NCI-H82 (cell line): ENCODE measurements around the gene SHC3.
"Not testable (repeated sequence)": the region's sequence is repeated elsewhere in the genome, so short reads cannot be mapped to it uniquely, and the experiment has no call there.

Source experiments
- DNase-seq: peaks from one replicate; lab custom pipeline; 2025; lab: John Stamatoyannopoulos, UW

The SHC3 gene, protein sequence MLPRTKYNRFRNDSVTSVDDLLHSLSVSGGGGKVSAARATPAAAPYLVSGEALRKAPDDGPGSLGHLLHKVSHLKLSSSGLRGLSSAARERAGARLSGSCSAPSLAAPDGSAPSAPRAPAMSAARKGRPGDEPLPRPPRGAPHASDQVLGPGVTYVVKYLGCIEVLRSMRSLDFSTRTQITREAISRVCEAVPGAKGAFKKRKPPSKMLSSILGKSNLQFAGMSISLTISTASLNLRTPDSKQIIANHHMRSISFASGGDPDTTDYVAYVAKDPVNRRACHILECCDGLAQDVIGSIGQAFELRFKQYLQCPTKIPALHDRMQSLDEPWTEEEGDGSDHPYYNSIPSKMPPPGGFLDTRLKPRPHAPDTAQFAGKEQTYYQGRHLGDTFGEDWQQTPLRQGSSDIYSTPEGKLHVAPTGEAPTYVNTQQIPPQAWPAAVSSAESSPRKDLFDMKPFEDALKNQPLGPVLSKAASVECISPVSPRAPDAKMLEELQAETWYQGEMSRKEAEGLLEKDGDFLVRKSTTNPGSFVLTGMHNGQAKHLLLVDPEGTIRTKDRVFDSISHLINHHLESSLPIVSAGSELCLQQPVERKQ

DNA sequence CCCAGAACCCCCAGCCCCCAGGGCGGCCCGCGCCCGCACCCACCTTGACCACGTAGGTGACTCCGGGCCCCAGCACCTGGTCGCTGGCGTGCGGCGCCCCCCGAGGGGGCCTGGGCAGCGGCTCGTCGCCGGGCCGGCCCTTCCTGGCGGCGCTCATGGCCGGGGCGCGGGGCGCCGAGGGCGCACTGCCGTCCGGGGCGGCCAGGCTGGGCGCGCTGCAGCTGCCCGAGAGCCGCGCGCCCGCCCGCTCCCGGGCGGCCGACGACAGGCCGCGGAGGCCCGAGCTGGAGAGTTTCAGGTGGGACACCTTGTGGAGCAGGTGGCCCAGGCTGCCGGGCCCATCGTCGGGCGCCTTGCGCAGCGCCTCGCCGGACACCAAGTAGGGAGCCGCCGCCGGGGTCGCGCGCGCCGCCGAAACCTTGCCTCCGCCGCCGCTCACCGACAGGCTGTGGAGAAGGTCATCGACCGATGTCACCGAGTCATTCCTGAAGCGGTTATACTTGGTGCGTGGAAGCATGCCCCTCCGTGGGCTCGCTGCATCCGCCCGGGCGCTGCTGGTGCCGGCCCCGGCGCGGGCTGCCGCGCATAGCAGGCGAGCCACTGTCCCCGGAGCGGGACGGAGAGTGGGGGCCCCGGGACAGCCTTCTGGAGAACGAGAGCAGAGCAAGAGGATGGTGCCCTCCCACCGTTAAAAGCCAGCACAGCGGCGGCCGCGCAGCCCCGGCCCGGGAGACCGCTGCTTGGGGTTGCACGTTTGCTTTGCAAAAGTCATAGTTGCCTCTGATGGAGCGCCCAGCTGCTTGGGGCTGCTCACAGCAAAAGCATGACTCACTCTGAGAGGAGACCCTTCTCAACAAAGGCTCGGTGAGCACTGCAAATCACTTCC, at the start of gene SHC3:
SHC3 (minus strand) TSS at position 875 of the 886 bp plus-strand sequence; CDS start at position 517, 358 bp downstream.
- peak; percentile 28 for DNase-seq

- peak; percentile 21 for DNase-seq
Observed at GRCh38 chr9:89225991-89226471, 47.4 kb upstream of the SHC3 start.

GRCh38 chr9:89225587-89225986, 47.0 kb upstream of the SHC3 start:
- no peak for DNase-seq

DNA sequence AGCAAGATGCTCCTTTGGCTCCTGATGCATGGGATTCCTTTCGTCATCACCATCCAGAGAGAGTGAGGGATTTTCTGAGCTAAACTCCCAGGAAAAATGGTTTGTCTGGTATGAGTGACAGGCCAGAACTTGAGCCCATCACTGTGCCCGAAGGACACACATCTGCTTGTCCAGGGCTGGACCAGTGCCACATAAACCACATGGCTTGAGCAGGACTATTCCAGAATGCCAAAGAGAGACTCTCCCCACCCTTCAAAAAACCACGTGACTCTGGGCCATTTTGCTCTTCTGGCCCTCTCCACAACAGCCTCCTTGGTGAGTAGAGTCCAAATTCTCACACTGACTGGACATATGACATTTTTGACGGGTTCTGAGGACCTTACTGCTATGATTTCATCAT, 46.4 kb upstream of the SHC3 start:
- no peak for DNase-seq

- DNase-seq: no peak
Observed at GRCh38 chr9:89224633-89225032, 46.0 kb upstream of the SHC3 start.

DNA sequence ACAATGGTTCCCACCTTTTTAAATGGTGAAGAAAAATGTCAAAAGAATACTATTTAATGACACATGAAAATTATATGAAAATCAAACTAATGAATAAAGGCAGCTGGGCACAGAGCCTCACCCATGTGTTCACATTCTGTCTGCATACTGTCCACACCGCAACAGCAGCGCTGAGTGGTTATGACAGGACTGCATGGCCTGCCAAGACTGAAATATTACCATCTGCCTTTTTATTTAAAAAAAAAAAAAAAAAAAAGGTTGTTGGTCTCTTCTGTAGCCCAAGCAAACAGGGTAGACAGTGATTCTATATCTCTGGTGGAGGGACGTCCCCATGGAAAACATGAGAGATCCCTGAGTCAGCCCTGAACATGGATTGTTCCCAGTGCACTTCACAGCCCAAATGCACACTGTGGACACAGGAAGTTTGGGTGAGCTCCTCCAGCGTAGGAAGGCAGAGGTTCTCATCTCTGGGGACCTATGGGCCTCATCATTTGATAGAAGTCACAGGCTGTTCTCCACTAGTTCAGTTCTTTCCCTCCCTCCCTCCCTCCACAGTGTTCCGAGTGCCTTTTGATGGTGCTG, 44.9 kb upstream of the SHC3 start:
- no peak for DNase-seq

GRCh38 chr9:89219637-89220036, 41.0 kb upstream of the SHC3 start:
- no peak for DNase-seq

DNA sequence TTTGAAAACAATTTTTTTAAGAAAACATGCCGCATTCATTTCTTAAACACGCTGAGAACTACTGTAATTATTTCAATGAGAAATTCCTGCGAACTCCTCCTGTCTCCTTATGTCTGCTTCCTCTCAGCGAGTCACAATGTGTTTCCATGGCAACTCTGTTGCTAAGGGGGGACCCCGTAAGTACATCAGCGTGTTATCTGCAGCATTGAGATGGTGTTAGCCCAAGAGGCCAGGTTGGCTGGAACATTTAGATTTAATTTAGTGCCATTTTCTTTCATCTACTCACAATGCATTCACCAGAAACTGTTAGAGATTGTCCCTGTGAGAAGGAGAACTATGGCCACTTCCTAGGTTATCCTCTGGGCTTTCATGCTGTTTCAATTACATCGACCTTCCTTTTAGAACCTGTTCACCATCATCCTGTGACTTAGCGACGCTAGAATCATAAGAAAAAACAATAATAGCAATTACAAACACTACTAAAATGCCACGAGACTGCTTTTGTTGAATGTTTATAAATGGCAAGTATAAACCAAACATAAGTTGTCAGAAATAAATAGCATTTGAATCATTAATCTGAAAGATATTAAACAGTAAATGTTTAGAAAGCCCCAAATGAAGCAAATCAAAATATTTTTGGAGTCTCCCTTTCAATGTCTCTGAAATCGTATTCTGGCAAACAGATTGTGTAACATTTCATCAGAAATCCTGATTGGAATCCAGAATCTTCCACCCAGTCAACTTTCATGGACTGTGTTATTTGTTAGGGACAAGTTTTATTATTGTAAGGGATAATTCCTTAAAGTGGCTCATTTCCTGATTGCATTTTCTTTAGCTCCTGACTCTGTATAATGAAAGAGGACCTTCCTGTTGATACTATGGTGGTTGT, 39.7 kb upstream of the SHC3 start:
- no peak for DNase-seq

- DNase-seq: no peak
Observed at GRCh38 chr9:89215342-89215741, 36.7 kb upstream of the SHC3 start.

- DNase-seq: no peak
Observed at GRCh38 chr9:89213396-89213880, 34.8 kb upstream of the SHC3 start.

DNA sequence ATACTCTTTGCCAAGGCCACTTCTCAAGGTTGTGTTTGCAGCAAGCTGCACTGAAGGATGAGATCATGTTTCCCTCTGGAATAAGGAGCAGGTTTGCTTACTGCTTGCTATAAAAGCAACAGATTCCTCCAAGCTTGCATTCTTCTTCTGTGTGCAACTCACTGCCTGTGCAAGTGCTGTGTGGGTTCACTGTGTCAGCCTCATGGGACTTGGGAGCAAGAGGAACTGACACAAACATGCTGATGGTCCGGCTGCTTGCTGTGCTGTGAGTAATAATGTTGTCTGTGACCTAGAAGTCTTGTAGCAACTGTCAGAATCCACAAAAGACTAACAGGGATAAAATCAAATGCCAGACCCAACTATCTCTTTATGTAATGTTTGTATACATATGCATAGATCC, 33.6 kb upstream of the SHC3 start:
- DNase-seq: no peak

- DNase-seq: not testable (repeated sequence)
Observed at GRCh38 chr9:89209311-89209710, 30.7 kb upstream of the SHC3 start.

DNA sequence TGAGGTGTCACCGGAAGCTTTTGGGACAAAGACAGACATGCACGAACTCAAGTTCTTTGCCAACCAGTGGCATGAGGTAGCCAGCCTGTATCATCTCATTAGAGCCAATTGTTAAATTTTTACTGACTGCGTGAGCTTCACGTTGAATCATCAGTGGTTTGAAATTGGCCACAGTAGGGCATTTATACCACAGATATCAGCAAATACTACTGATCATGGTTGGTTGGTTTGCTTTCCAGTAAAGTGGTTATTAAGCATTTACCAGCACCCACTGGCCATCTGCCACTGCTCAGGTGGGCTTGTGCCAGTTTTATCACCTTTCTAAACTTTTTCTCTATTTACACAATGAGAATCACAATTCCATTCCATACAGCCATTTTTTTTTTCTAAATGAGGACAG, 28.4 kb upstream of the SHC3 start:
- no peak for DNase-seq

DNA sequence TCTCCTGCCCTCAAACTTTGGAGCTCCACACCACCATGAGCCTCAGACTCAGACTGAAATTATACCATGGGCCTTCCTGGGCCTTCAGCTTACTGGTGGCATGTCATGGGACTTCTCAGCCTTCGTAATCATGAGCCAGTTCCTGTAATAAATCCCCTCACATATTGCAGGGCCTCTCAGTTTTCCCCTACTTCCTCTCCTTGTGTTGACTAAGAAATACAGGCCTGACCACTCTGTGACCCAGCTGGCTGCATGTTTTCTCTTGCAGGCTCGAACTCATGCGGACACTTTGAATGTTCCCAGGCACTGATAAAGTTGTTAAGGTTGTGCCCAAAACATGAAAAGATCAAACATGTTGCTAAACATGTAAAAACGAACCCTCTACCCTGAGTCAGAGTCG, 26.2 kb upstream of the SHC3 start:
- no peak for DNase-seq

DNA sequence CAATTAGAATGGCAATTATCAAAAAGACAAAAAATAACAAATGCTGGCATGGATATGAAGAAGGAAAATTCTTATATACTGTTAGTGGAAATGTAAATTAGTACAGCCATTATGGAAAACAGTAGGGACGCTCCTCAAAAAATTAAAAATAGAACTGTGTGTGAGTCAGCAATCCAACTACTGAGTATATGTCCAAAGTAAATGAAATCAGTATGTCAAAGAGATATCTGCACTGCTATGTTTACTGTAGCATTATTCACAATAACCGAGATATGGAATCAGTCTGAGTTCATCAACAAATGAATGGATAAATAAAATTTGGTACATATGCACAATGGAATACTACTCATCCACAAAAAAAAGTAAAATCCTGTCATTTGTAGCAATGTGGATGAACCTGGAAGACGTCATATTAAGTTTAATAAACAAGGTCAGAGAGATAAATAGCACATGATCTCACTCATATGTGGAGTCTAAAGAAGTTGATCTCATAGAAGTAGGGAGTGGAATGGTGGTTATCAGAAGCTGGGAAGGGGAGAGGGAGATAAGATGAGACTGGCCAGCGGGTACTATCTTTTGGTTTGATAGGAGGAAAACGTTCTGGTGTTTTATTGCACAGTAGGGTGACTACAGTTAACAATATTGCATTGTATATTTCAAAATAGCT, 16.6 kb upstream of the SHC3 start:
- no peak for DNase-seq

GRCh38 chr9:89194421-89195130, 16.0 kb upstream of the SHC3 start:
- no peak for DNase-seq

DNA sequence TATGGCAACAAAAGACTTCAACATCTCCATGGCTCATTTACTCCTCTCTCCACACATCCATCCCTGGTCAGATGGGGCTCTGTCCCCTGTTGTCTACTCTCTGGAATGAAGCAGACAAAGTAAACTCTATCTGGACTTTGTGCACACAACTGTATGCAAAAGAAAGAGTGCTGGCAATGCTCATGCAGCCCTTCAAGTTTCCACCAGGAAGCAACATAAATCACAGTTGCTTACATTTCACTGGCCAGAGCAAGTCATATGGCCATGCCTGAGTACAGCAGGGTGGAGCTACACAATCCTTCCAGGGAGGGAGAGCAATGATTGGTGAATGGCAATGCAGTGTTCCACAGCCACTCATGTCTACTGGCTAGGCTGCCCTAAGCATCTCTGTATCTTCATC, 12.4 kb upstream of the SHC3 start:
- DNase-seq: no peak

GRCh38 chr9:89189215-89189614, 10.6 kb upstream of the SHC3 start:
- DNase-seq: no peak

DNA sequence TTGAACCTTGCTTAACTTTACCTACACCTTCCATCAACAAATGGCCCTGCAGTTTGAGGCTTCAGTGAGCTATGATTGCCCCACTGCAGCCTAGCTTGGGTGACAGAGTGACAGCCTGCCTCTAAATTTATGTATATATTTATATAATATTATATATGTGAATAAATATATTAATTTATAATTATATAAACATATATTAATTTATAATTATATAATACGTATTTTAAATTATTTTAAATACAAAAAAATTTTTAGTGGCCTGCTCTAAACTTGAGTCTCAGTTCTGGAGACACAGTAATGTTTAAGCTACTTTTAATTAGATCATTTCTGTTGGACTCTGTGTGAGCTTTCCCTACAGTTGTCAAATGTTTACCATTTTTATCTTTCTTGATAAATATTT, 9.3 kb upstream of the SHC3 start:
- no peak for DNase-seq

GRCh38 chr9:89187541-89187940, 8.9 kb upstream of the SHC3 start:
- DNase-seq: no peak
